ENCODE results near the gene SEC23B.
"Not testable (repeated sequence)": the region's sequence is repeated elsewhere in the genome, so short reads cannot be mapped to it uniquely, and the experiment has no call there.

Gene SEC23B

GRCh38 chr20:18507218-18508191 lies at the start of gene SEC23B:
SEC23B (plus strand) TSS chr20:18507940; CDS start chr20:18510836, 2,896 bp downstream.
- DNase-seq, result peak; percentile 98

- no peak for DNase-seq
Measured at GRCh38 chr20:18465536-18466200, 42.1 kb upstream of the SEC23B start.

- DNase-seq, result no peak
Measured at GRCh38 chr20:18466574-18466893, 41.2 kb upstream of the SEC23B start.

GRCh38 chr20:18466894-18467730 lies 40.6 kb upstream of the SEC23B start, which contains the start of the genes DZANK1 and POLR3F:
DZANK1 (minus strand) TSS chr20:18467030; CDS start chr20:18465358, 1,672 bp downstream.
POLR3F (plus strand) TSS chr20:18467390; CDS start chr20:18467507, 117 bp downstream.
- DNase-seq, result peak; percentile 96

GRCh38 chr20:18477218-18477617 lies 30.5 kb upstream of the SEC23B start:
- DNase-seq, result no peak

GRCh38 chr20:18477821-18478220 lies 29.9 kb upstream of the SEC23B start:
- DNase-seq, result no peak

- DNase-seq, result no peak
Measured at GRCh38 chr20:18481596-18481995, 26.1 kb upstream of the SEC23B start.

GRCh38 chr20:18488301-18488700 lies 19.4 kb upstream of the SEC23B start:
- DNase-seq, result no peak

GRCh38 chr20:18496042-18496441 lies 11.7 kb upstream of the SEC23B start:
- DNase-seq, result no peak

GRCh38 chr20:18496740-18497592 lies 10.8 kb upstream of the SEC23B start, which contains the start of gene RBBP9:
RBBP9 (minus strand) TSS chr20:18497225; CDS start chr20:18497167, 58 bp downstream.
- DNase-seq, result peak; percentile 76

- no peak for DNase-seq
Measured at GRCh38 chr20:18497603-18498002, 10.1 kb upstream of the SEC23B start.

GRCh38 chr20:18501672-18502071 lies 6.1 kb upstream of the SEC23B start:
- DNase-seq, result not testable (repeated sequence)

GRCh38 chr20:18504479-18505060 lies 3.2 kb upstream of the SEC23B start:
- DNase-seq, result no peak

GRCh38 chr20:18506744-18507143 lies 996 bp upstream of the SEC23B start:
- DNase-seq, result no peak

- no peak for DNase-seq
Measured at GRCh38 chr20:18511571-18511970, 3.8 kb downstream of the SEC23B start.

GRCh38 chr20:18513208-18513607 lies 5.5 kb downstream of the SEC23B start:
- no peak for DNase-seq

- no peak for DNase-seq
Measured at GRCh38 chr20:18514127-18514526, 6.4 kb downstream of the SEC23B start.

- DNase-seq, result no peak
Measured at GRCh38 chr20:18515973-18516372, 8.2 kb downstream of the SEC23B start.

GRCh38 chr20:18522066-18522465 lies 14.3 kb downstream of the SEC23B start:
- DNase-seq, result not testable (repeated sequence)

GRCh38 chr20:18523066-18523465 lies 15.3 kb downstream of the SEC23B start:
- DNase-seq, result no peak

GRCh38 chr20:18524646-18525045 lies 16.9 kb downstream of the SEC23B start:
- no peak for DNase-seq

All from activated naive CD4-positive, alpha-beta T cell treated with anti-CD3 and anti-CD28 coated beads, Interleukin-2, amount 50 U/mL, for 16 hours (primary cell).